Naive thymus-derived CD4-positive, alpha-beta T cell (primary cell): Measurements from ENCODE around the gene TTI1. TPM values are rescaled to one million over a fixed set of nuclear protein-coding genes. Genes with fewer than 3 reads are reported as not detected.

Experiments used
- ATAC-seq: fragments of 150-1000 bp; cut with Tn5 transposase; 2 replicates; pipeline ENCODE4 v1.10.0; 2021; ENCODE audit warnings: mild to moderate bottlenecking, moderate library complexity
- CTCF ChIA-PET: fragments of 350-600 bp; sonication (Branson Sonifier 250); formaldehyde crosslinking; loops from one replicate; lab custom pipeline; 2021; ENCODE audit warnings: antibody characterized with exemption; lab: Charles Lee
- POLR2A ChIA-PET: fragments of 350-600 bp; sonication (Branson Sonifier 250); formaldehyde crosslinking; loops from one replicate; lab custom pipeline; 2021; ENCODE audit warnings: antibody characterized with exemption, inconsistent platforms; lab: Charles Lee
- DNase-seq, 9 donors: peaks; one replicate each; pipeline versions ENCODE4 v3.0.0 to v3.0.0-alpha.2; 2020 to 2022; ENCODE audit warnings: mixed read lengths in 1 of 9
- H3K27ac ChIP-seq: one replicate; pipeline ENCODE4 v1.7.0; 2013; ENCODE audit warnings: mild to moderate bottlenecking, low read depth, low read length, moderate library complexity
- H3K27me3 ChIP-seq, 2 donors: one replicate each; pipeline ENCODE4 v1.7.0; 2013; ENCODE audit warnings: low read length in 2 of 2, mild to moderate bottlenecking in 2 of 2, moderate library complexity in 2 of 2; ENCODE audit not compliant: control insufficient read depth in 2 of 2, insufficient read depth in 2 of 2
- H3K36me3 ChIP-seq, 3 experiments: 1 replicate in 2 of 3; 2 replicates in 1 of 3; pipeline ENCODE4 v1.7.0; 2013; ENCODE audit warnings: low read length in 3 of 3, mild to moderate bottlenecking in 3 of 3, moderate library complexity in 1 of 3; ENCODE audit not compliant: insufficient read depth in 3 of 3, control insufficient read depth in 2 of 3
- H3K4me1 ChIP-seq, 2 donors: one replicate each; pipeline ENCODE4 v1.7.0; 2013; ENCODE audit warnings: low read length in 2 of 2, mild to moderate bottlenecking in 2 of 2, moderate library complexity in 1 of 2; ENCODE audit not compliant: control insufficient read depth in 2 of 2, insufficient read depth in 2 of 2
- H3K4me3 ChIP-seq: 2 replicates; pipeline ENCODE4 v1.7.0; 2013; ENCODE audit warnings: mild to moderate bottlenecking, low read length
- H3K9me3 ChIP-seq, 3 experiments: 1 replicate in 2 of 3; 2 replicates in 1 of 3; pipeline ENCODE4 v1.7.0; 2013; ENCODE audit warnings: low read length in 3 of 3; ENCODE audit not compliant: control insufficient read depth in 2 of 3
- H3K27ac Mint-ChIP-seq, 9 donors: one replicate each; pipeline ENCODE4 v1.8.0; 2020 to 2022; ENCODE audit warnings: mixed read lengths in 9 of 9, mild to moderate bottlenecking in 8 of 9, moderate library complexity in 5 of 9, inconsistent platforms in 2 of 9
- H3K27me3 Mint-ChIP-seq, 5 donors: one replicate each; pipeline ENCODE4 v1.8.0; 2021 to 2022; ENCODE audit warnings: mixed read lengths in 5 of 5, mild to moderate bottlenecking in 1 of 5
- H3K36me3 Mint-ChIP-seq, 5 donors: one replicate each; pipeline ENCODE4 v1.8.0; 2020 to 2022; ENCODE audit warnings: mixed read lengths in 5 of 5, mild to moderate bottlenecking in 3 of 5, inconsistent platforms in 1 of 5
- H3K4me1 Mint-ChIP-seq, 7 donors: one replicate each; pipeline ENCODE4 v1.8.0; 2020 to 2022; ENCODE audit warnings: mixed read lengths in 7 of 7, mild to moderate bottlenecking in 3 of 7, inconsistent platforms in 1 of 7
- H3K4me3 Mint-ChIP-seq, 10 donors: one replicate each; pipeline ENCODE4 v1.8.0; 2020 to 2022; ENCODE audit warnings: mild to moderate bottlenecking in 10 of 10, mixed read lengths in 10 of 10, moderate library complexity in 6 of 10, inconsistent platforms in 2 of 10
- H3K9me3 Mint-ChIP-seq, 11 donors: one replicate each; pipeline ENCODE4 v1.8.0; 2020 to 2022; ENCODE audit warnings: mixed read lengths in 11 of 11, mild to moderate bottlenecking in 4 of 11, inconsistent platforms in 1 of 11, moderate library complexity in 1 of 11
- intact Hi-C, 2 donors: fragments of 100-400 bp; cut with micrococcal nuclease; formaldehyde crosslinking; loops; one replicate each; pipeline ENCODE4 v1.15.1; 2023
- polyA plus RNA-seq, 2 donors: library from polyadenylated mRNA; unstranded; fragments of 300-500 nt; fragmentation: Illumina TruSeq; gene quantifications; one replicate each; pipeline ENCODE4 v1.2.3, GENCODE V29; 2021
- total RNA-seq, 6 experiments: library from RNA in 5 of 6; stranded (reverse) in 5 of 6; gene quantifications; 1 replicate in 5 of 6; 2 replicates in 1 of 6; pipeline ENCODE4 v1.2.3 and lab custom pipeline; 2021 to 2026

Gene TTI1
- total and polyA plus RNA-seq, 7 experiments from 2014 or later: 15.0 to 29.8 (median 25.0) TPM

- ATAC-seq (no peak), DNase-seq (no peak)
- H3K4me3 Mint-ChIP-seq: no peak overlapping the region
- H3K9me3 Mint-ChIP-seq: peaks cover 0 to 11% (median 5%) of the 10 kb centered on the region in 11 donors
- intact Hi-C loops: no loop called here
- no peak overlapping the region for H3K27ac ChIP-seq
- POLR2A ChIA-PET: no interaction called here
- no peak overlapping the region for H3K27ac Mint-ChIP-seq
- no peaks in the 10 kb centered on the region for H3K36me3 ChIP-seq
- H3K4me1 ChIP-seq: no peaks in the 10 kb centered on the region
- no peaks in the 10 kb centered on the region for H3K4me1 Mint-ChIP-seq
- no peaks in the 10 kb centered on the region for H3K9me3 ChIP-seq
- peaks cover 0 to 5% (median 3%) of the 10 kb centered on the region in 5 donors for H3K36me3 Mint-ChIP-seq
- no peaks in the 10 kb centered on the region for H3K27me3 ChIP-seq
- CTCF ChIA-PET: interaction anchor here (0.7 kb wide), 1 partner anchor 66 kb away, joined by 4 read pairs; no protein-coding TSS in a partner anchor
- peaks cover 0 to 5% (median 0%) of the 10 kb centered on the region in 5 donors for H3K27me3 Mint-ChIP-seq
- H3K4me3 ChIP-seq: no peak overlapping the region
Measured at GRCh38 chr20:37943033-37943432, 90.2 kb downstream of the TTI1 start.

- Mint-ChIP-seq H3K36me3 (no peaks in the 10 kb centered on the region), H3K27me3 (peaks cover 0 to 3% (median 0%) of the 10 kb centered on the region in 5 donors), H3K9me3 (peaks cover 0 to 5% (median 0%) of the 10 kb centered on the region in 11 donors), H3K4me3 (no peak overlapping the region), H3K4me1 (no peaks in the 10 kb centered on the region), H3K27ac (no peak overlapping the region)
- intact Hi-C loops: no loop called here
- no peaks in the 10 kb centered on the region for H3K27me3 ChIP-seq
- POLR2A ChIA-PET: no interaction called here
- H3K4me3 ChIP-seq: no peak overlapping the region
- no peak for DNase-seq
- ATAC-seq: no peak
- H3K4me1 ChIP-seq: no peaks in the 10 kb centered on the region
- CTCF ChIA-PET: no interaction called here
- no peak overlapping the region for H3K27ac ChIP-seq
- H3K9me3 ChIP-seq: no peaks in the 10 kb centered on the region
- no peaks in the 10 kb centered on the region for H3K36me3 ChIP-seq
Measured at GRCh38 chr20:37941992-37942391, 91.3 kb downstream of the TTI1 start.

- no peak overlapping the region for H3K27ac Mint-ChIP-seq
- H3K4me3 ChIP-seq: no peak overlapping the region
- DNase-seq (no peak), ATAC-seq (no peak)
- H3K9me3 ChIP-seq: no peaks in the 10 kb centered on the region
- intact Hi-C loops: no loop called here
- ChIA-PET CTCF (no interaction called here), POLR2A (no interaction called here)
- no peaks in the 10 kb centered on the region for H3K4me1 Mint-ChIP-seq
- H3K4me3 Mint-ChIP-seq: no peak overlapping the region
- H3K27me3 Mint-ChIP-seq: peaks cover 0 to 3% (median 0%) of the 10 kb centered on the region in 5 donors
- H3K36me3 Mint-ChIP-seq: no peaks in the 10 kb centered on the region
- no peaks in the 10 kb centered on the region for H3K36me3 ChIP-seq
- H3K27ac ChIP-seq: no peak overlapping the region
- H3K9me3 Mint-ChIP-seq: peaks cover 0 to 5% (median 0%) of the 10 kb centered on the region in 11 donors
- H3K27me3 ChIP-seq: no peaks in the 10 kb centered on the region
- no peaks in the 10 kb centered on the region for H3K4me1 ChIP-seq
Measured at GRCh38 chr20:37941332-37941731, 91.9 kb downstream of the TTI1 start.

- Histone ChIP-seq H3K27ac (no peak overlapping the region), H3K27me3 (no peaks in the 10 kb centered on the region), H3K4me1 (no peaks in the 10 kb centered on the region), H3K9me3 (no peaks in the 10 kb centered on the region), H3K4me3 (no peak overlapping the region), H3K36me3 (no peaks in the 10 kb centered on the region)
- ATAC-seq (no peak), DNase-seq (no peak)
- CTCF ChIA-PET: no interaction called here
- peak overlapping the region in 1 of 9 donors; percentile 49 for H3K27ac Mint-ChIP-seq
- intact Hi-C loops: no loop called here
- no peak overlapping the region for H3K4me3 Mint-ChIP-seq
- POLR2A ChIA-PET: no interaction called here
- H3K36me3 Mint-ChIP-seq: no peaks in the 10 kb centered on the region
- H3K27me3 Mint-ChIP-seq: peaks cover 0 to 3% (median 0%) of the 10 kb centered on the region in 5 donors
- peaks cover 0 to 5% (median 0%) of the 10 kb centered on the region in 11 donors for H3K9me3 Mint-ChIP-seq
- no peaks in the 10 kb centered on the region for H3K4me1 Mint-ChIP-seq
Measured at GRCh38 chr20:37940858-37941257, 92.4 kb downstream of the TTI1 start.

- POLR2A ChIA-PET: no interaction called here
- no peaks in the 10 kb centered on the region for H3K36me3 ChIP-seq
- DNase-seq (no peak), ATAC-seq (no peak)
- Mint-ChIP-seq H3K9me3 (peaks cover 0 to 5% (median 0%) of the 10 kb centered on the region in 11 donors), H3K4me3 (no peak overlapping the region), H3K36me3 (no peaks in the 10 kb centered on the region), H3K27ac (no peak overlapping the region), H3K4me1 (no peaks in the 10 kb centered on the region), H3K27me3 (peaks cover 0 to 3% (median 0%) of the 10 kb centered on the region in 5 donors)
- no peak overlapping the region for H3K4me3 ChIP-seq
- CTCF ChIA-PET: no interaction called here
- no peaks in the 10 kb centered on the region for H3K4me1 ChIP-seq
- no peaks in the 10 kb centered on the region for H3K27me3 ChIP-seq
- intact Hi-C loops: no loop called here
- H3K27ac ChIP-seq: no peak overlapping the region
- H3K9me3 ChIP-seq: no peaks in the 10 kb centered on the region
Measured at GRCh38 chr20:37939701-37940560, 93.3 kb downstream of the TTI1 start.

- no peak for DNase-seq
Measured at GRCh38 chr20:37938954-37939353, 94.3 kb downstream of the TTI1 start.

More at GRCh38 chr20:37938954-37939353, 94.3 kb downstream of the TTI1 start:
- no peaks in the 10 kb centered on the region for H3K4me1 ChIP-seq
- Mint-ChIP-seq H3K4me3 (no peak overlapping the region), H3K36me3 (no peaks in the 10 kb centered on the region), H3K9me3 (peaks cover 0 to 5% (median 0%) of the 10 kb centered on the region in 11 donors), H3K4me1 (no peaks in the 10 kb centered on the region), H3K27ac (no peak overlapping the region), H3K27me3 (peaks cover 0 to 3% (median 2%) of the 10 kb centered on the region in 5 donors)
- no peak for ATAC-seq
- intact Hi-C loops: no loop called here
- ChIA-PET POLR2A (no interaction called here), CTCF (no interaction called here)
- no peaks in the 10 kb centered on the region for H3K9me3 ChIP-seq
- H3K4me3 ChIP-seq: no peak overlapping the region
- no peaks in the 10 kb centered on the region for H3K27me3 ChIP-seq
- no peak overlapping the region for H3K27ac ChIP-seq
- H3K36me3 ChIP-seq: no peaks in the 10 kb centered on the region
